ENCODE measurements around the gene GPR39.
"Not testable (repeated sequence)": the region's sequence is repeated elsewhere in the genome, so short reads cannot be mapped to it uniquely, and the experiment has no call there.

Gene GPR39

GRCh38 chr2:132521341-132521740 is 104.7 kb downstream of the GPR39 start:
- H3K4me3 ChIP-seq (ENCODE audit: low read depth, low read length): no peak overlapping the region
- no peak for DNase-seq (ENCODE audit: low read depth)
- no peak for TF ChIP-seq CTCF (IDR thresholded peaks at IDR 0.05; ENCODE audit: control insufficient read depth, extremely low read depth, insufficient read depth)

- TF ChIP-seq CTCF (IDR thresholded peaks at IDR 0.05; ENCODE audit: control insufficient read depth, extremely low read depth, insufficient read depth): no peak
- no peak for DNase-seq (ENCODE audit: low read depth)
These were observed 106.3 kb downstream of the GPR39 start for GRCh38 chr2:132522901-132523300.

DNA sequence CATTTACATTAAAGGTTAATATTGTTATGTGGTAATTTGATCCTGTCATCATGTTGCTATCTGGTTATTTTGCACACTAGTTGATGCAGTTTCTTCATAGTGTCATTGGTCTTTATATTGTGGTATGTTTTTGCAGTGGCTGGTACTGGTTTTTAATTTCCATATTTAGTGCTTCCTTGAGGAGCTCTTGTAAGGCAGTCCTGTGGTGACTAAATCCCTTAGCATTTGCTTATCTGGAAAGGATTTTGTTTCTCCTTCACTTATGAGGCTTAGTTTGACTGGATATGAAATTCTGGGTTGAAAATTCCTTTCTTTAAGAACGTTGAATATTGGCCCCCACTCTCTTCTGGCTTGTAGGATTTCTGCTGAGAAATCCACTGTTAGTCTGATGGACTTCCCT is 120.5 kb downstream of the GPR39 start:
- DNase-seq (ENCODE audit: low read depth); H3K4me3 ChIP-seq (ENCODE audit: low read depth, low read length): not testable (repeated sequence)

More at GRCh38 chr2:132522901-132523300, 106.3 kb downstream of the GPR39 start:
- H3K4me3 ChIP-seq (ENCODE audit: low read depth, low read length): no peak overlapping the region

DNA sequence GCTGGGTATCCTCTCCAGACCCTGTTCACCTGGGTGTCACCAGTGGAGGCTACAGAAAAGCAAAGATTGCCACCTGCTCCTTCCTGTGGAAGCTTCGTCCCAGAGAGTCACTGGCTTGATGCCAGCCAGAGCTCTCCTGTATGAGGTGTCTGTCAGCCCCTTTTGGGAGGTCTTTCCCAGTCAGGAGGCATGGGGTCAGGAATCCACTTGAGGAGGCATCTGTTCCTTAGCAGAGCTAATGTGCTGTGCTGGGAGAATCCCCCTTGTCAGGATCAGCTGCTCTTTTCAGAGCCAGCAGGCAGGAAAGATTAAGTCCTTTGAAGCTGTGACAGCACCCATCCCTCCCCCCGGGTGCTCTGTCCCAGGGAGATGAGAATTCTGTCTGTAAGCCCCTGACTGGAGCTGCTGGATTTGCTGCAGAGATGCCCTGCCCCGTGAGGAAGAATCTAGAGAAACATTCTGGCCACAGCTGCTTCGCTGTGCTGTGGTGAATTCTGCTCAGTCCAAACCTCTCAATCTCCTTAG is 121.8 kb downstream of the GPR39 start:
- DNase-seq (ENCODE audit: low read depth): no peak
- TF ChIP-seq CTCF (IDR thresholded peaks at IDR 0.05; ENCODE audit: control insufficient read depth, extremely low read depth, insufficient read depth): no peak
- H3K4me3 ChIP-seq (ENCODE audit: low read depth, low read length): no peak overlapping the region

DNA sequence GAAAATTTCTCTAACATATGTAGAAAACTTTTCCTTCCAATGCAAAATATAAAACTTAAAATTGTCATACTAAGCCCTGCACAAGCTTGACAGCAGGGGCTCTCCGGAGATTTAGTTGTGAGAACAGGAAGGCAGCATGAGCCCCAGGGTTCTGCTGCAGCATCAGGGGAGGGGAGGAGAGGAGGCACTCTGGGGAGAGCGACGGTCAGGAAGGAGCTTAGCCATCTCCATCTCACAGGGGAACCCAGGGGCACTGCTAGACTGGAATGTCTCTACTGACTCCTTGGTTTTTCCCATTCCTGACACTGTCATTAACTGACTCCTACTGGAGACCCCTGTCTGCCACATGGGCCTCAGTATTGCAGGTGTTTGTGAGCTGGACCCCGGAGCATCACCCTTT is 123.6 kb downstream of the GPR39 start:
- DNase-seq (ENCODE audit: low read depth): no peak
- H3K4me3 ChIP-seq (ENCODE audit: low read depth, low read length): no peak overlapping the region
- TF ChIP-seq CTCF (IDR thresholded peaks at IDR 0.05; ENCODE audit: control insufficient read depth, extremely low read depth, insufficient read depth): no peak

- no peak for TF ChIP-seq CTCF (IDR thresholded peaks at IDR 0.05; ENCODE audit: control insufficient read depth, extremely low read depth, insufficient read depth)
- no peak for DNase-seq (ENCODE audit: low read depth)
- H3K4me3 ChIP-seq (ENCODE audit: low read depth, low read length): no peak overlapping the region
These were observed 126.5 kb downstream of the GPR39 start for GRCh38 chr2:132542953-132543569.

DNA sequence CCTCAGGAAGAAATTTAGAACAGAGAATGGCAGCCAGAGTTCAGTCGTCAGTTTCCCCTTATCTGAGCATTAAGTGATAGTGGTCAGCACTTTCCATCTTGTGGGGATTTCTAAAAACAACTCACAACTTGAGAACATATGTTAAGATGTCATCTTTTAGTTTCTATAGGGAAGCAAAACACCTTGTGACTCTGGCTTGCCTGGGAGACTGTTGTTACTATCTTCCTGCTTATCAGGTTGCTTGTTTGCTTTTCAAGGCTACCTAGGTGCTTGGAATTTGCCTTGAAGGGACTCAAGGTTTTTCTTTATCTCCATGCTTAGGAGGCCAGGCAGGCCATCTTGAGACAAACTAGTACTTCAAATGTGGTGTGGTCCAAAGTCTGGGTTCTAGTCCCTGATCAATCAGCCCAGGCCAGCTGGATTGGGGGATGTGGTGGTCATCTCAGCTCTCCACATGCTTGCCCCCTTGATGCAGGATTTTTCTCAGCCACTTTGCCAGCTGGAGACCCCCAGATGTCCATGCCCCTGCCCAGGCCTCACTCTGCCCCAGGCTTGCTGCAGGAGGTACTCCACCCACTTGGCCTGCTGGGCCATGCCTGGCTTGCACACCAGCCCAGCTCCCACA is 127.5 kb downstream of the GPR39 start:
- DNase-seq (ENCODE audit: low read depth): no peak
- H3K4me3 ChIP-seq (ENCODE audit: low read depth, low read length): no peak overlapping the region
- TF ChIP-seq CTCF (IDR thresholded peaks at IDR 0.05; ENCODE audit: control insufficient read depth, extremely low read depth, insufficient read depth): no peak
